Fibroblast of skin of left quadriceps (primary cell): ENCODE data around the gene GPR153.

Source experiments
- DNase-seq, 2 experiments: peaks; one replicate each; pipeline ENCODE4 v3.0.0-alpha.2; 2013; ENCODE audit warnings: low read depth in 2 of 2

Gene GPR153

DNA sequence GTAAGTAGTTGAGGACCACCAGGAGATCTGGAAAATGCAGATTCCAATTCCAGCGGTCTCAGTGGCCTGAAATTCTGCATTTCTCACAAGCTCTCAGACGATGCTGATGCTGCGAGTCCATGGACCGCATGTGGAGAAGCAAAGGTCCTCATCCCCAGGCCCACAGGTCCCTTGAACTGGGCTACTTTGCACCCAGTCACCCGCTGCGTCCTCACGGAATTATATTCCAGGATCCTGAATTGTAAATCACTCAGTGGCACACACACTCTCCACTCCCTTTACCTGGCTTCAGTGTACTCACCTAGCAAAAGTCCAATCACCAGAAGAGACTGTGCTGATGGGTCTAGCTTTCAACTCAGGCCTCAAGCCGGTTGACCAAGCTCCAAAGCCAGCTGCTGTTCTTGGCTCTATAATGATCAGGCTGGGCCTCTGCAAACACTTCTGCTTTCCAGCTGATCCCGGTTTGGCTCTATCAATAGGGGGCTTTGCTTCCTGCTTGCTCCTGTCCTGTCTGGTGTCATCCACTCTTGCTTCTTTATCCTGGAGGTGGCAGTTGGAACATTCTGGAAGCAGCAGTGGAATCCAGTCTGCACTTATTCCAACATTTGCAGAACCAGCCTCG, 60.6 kb downstream of the GPR153 start:
- no peak for DNase-seq

DNA sequence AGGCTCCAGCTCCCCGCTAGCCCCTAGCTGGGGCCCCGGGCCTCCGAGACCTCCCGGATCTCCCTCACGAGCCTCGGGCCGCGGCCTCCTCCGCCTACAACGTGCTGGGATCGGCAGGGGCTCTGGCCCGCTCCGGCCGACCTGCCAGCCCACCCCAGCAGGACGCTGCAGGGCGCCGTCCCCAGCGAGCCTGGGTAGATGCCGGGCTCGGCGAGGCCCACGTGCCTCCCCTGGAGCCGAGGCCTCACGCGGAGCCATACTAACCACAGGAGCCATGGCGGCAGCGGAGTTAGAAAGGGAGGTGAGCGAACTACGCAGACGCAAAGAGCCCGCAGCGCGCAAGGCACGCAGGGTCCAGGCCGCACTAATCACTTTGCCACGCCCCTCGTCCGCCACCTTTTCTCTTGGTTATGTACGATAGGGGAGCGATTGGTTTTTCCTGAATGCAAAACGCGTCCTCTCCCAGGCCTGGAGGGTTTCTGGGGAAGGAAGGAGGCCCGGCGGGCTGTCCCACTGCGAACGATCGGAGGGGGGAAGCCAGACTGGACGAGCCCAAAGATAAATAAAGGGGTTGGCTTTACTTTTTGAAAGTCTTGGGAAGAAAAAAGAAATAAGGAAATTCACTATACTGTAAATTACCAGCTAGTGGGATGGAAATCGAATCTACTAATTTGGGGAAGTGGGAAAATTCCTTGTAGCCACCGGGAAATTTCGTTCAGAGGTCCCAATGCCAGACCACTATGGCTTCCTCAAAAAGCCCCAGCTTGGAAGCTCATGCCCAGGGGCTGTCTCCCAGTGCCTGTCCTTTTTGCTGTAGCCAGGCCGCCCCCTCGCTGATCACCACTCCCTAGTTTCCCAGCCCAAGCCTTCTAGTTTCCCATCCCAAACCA, 61.4 kb downstream of the GPR153 start, which contains the start of gene RPL22:
TSS of gene RPL22 (minus strand) at position 298 of the 890 bp plus-strand sequence. CDS start at position 276, 22 bp downstream.
- DNase-seq, result peak; percentile 99

DNA sequence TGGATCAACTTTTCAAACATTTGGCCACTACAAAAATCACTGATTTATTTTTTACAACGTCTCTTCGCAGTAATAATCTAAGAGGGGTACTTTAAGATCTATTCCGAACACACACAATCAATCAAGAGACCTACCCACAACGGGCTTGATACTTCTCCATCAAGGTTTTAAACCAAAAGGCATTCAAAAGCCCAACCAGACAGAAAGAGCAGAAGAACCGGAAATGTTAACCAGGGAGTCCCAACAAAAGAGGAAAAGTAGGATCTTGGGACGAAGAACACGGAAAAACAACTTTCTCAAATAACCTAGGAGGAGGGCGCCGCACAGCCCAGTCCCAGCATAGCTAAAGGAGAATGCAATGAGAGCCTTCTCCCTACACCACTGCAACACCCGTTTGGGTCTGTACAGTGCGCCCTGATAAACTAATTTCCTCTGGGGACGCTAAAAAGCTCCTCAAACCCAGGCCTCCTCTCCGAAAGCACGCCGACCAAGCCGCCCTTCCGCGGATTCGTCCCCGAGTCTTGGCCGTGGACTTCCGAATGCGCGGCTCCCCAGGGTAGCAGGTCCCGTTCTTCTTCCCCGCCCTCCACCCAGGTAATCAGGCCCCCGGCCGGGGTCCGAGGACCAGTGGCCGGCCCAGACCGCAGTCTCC, 62.1 kb downstream of the GPR153 start:
- no peak for DNase-seq

DNA sequence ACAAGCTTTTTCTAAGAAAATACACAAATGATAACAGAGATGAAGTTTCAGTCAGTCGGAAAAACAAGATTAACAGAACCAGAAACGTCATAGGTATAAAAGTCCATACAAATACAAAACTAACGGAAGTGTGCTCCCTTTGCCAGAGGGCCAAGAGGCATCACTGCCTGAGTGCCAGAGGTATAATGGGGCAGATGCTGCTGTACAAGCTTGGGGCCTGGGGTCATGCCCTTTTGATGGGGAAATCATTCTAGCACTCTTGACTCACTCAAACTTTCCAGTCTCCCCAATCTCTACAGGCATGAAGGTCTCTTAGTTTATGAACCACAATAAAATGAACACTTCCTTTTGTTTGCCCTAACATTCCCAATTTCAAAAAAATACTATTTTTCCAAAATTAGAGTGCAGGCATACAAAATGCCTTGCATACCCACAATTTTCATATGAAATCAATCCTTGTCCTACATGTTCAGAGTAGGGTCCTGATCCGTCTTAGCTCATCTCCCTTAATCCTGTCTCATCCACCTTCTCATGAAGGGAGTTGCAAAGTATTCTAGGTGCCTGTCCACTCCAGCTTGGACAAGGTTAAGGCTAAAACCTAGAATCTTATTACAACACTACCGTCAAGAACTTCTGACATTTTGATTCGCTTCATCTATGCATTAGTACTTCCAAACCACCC, 63.0 kb downstream of the GPR153 start:
- DNase-seq, result no peak
